PC-9 (cell line): Measurements from ENCODE around the gene CTDSP2. TPM values are rescaled to one million over a fixed set of nuclear protein-coding genes. Genes with fewer than 3 reads are reported as not detected.

ENCODE experiments used
- BruUV-seq: library from RNA; stranded (reverse); fragments of 400-500 nt; replicated peaks from 2 replicates; lab custom pipeline; 2021; lab: Mats Ljungman, UMichigan
- CTCF ChIA-PET: fragments of 300-600 bp; sonication (Branson Sonifier 250); formaldehyde crosslinking; loops from one replicate; lab custom pipeline; 2022; ENCODE audit warnings: antibody characterized with exemption; lab: Charles Lee
- POLR2A ChIA-PET: fragments of 300-600 bp; sonication (Branson Sonifier 250); formaldehyde crosslinking; loops from one replicate; lab custom pipeline; 2022; ENCODE audit warnings: antibody characterized with exemption; ENCODE audit not compliant: unreplicated experiment; lab: Charles Lee
- DNase-seq, 2 experiments: peaks; one replicate each; pipeline versions ENCODE4 v3.0.0 to v3.0.0-alpha.2; 2015 to 2022; ENCODE audit warnings: mixed read lengths in 1 of 2
- H2AFZ ChIP-seq: fragments of 200-600 bp; sonication (generic); 2 replicates; pipeline ENCODE4 v1.8.1; 2017; ENCODE audit warnings: antibody characterized with exemption
- H3F3A ChIP-seq: fragments of 200-600 bp; sonication (generic); 2 replicates; pipeline ENCODE4 v1.8.1; 2017; ENCODE audit warnings: antibody characterized with exemption, mild to moderate bottlenecking, low read depth; ENCODE audit not compliant: insufficient read depth
- H3K27ac ChIP-seq: fragments of 200-600 bp; sonication (generic); 2 replicates; pipeline ENCODE4 v1.6.1; 2016; ENCODE audit warnings: mixed run types
- H3K27me3 ChIP-seq: fragments of 200-600 bp; sonication (generic); 2 replicates; pipeline ENCODE4 v1.6.1; 2016; ENCODE audit warnings: low read depth, mixed run types; ENCODE audit not compliant: insufficient read depth
- H3K36me3 ChIP-seq: fragments of 200-600 bp; sonication (generic); 2 replicates; pipeline ENCODE4 v1.6.1; 2016; ENCODE audit warnings: low read depth, mixed run types
- H3K4me1 ChIP-seq: fragments of 200-600 bp; sonication (generic); replicated peaks from 2 replicates; pipeline ENCODE4 v1.6.1; 2016; ENCODE audit warnings: mixed run types; ENCODE audit not compliant: insufficient read depth
- H3K4me2 ChIP-seq: fragments of 200-600 bp; sonication (generic); 2 replicates; pipeline ENCODE4 v1.6.1; 2017; ENCODE audit warnings: mixed run types
- H3K4me3 ChIP-seq: fragments of 200-600 bp; sonication (generic); 2 replicates; pipeline ENCODE4 v1.6.1; 2016; ENCODE audit warnings: mixed run types
- H3K79me2 ChIP-seq: fragments of 200-600 bp; sonication (generic); 2 replicates; pipeline ENCODE4 v1.6.1; 2017; ENCODE audit warnings: low read depth, mixed run types
- H3K9me2 ChIP-seq: fragments of 200-600 bp; sonication (generic); 2 replicates; pipeline ENCODE4 v1.8.1; 2017; ENCODE audit warnings: mild to moderate bottlenecking; ENCODE audit not compliant: insufficient read depth
- H3K9me3 ChIP-seq: fragments of 200-600 bp; sonication (generic); 2 replicates; pipeline ENCODE4 v1.8.1; 2016; ENCODE audit warnings: low read depth; ENCODE audit not compliant: insufficient read depth
- H4K20me1 ChIP-seq: fragments of 200-600 bp; sonication (generic); 2 replicates; pipeline ENCODE4 v1.8.1; 2017; ENCODE audit not compliant: insufficient read depth
- CTCF ChIP-seq: fragments of 200-600 bp; sonication (generic); conservative IDR thresholded peaks from 2 replicates; pipeline ENCODE4 v1.6.1; 2017; ENCODE audit warnings: mixed run types, antibody characterized with exemption, mild to moderate bottlenecking, moderate library complexity
- EZH2 ChIP-seq: fragments of 200-600 bp; sonication (generic); IDR thresholded peaks from 2 replicates; pipeline ENCODE4 v1.8.0; 2017; ENCODE audit warnings: antibody characterized with exemption, low read depth
- intact Hi-C: fragments of 100-400 bp; cut with micrococcal nuclease; formaldehyde crosslinking; loops from one replicate; pipeline ENCODE4 v1.10.0; 2022; ENCODE audit not compliant: unreplicated experiment
- total RNA-seq: library from RNA; stranded (reverse); gene quantifications from 2 replicates; pipeline ENCODE4 v1.2.3, GENCODE V29; 2021

Gene CTDSP2
- total RNA-seq, 1 experiment from 2014 or later, result 102 TPM

- peaks cover 11% of the 10 kb centered on the region for H3K79me2 ChIP-seq
- intact Hi-C loops, result no loop called here
- no peaks in the 10 kb centered on the region for H3K27me3 ChIP-seq
- ChIA-PET CTCF (no interaction called here), POLR2A (interaction anchor here (0.6 kb wide), 1 partner anchor 19 kb away, joined by 5 read pairs; no protein-coding TSS in a partner anchor)
- H3K4me1 ChIP-seq, result peaks cover 8% of the 10 kb centered on the region; the same call in 1 of the 2 replicates
- no peaks in the 10 kb centered on the region for H3K9me3 ChIP-seq
- H4K20me1 ChIP-seq, result no peaks in the 10 kb centered on the region
- no peaks in the 10 kb centered on the region for H3K9me2 ChIP-seq
- H3K27ac ChIP-seq, result no peak overlapping the region
- peaks cover 10% of the 10 kb centered on the region; the same call in 1 of the 2 replicates for H3F3A ChIP-seq
- H3K4me3 ChIP-seq, result no peak overlapping the region
- H2AFZ ChIP-seq, result no peak overlapping the region
- BruUV-seq, result no TSS peak
- TF ChIP-seq CTCF (no peak), EZH2 (no peak)
- no peak overlapping the region for H3K4me2 ChIP-seq
- DNase-seq, result no peak
- no peaks in the 10 kb centered on the region for H3K36me3 ChIP-seq
These were observed 68.6 kb downstream of the CTDSP2 start for GRCh38 chr12:57777911-57778310.

- ChIA-PET CTCF (no interaction called here), POLR2A (no interaction called here)
- BruUV-seq, result no TSS peak
- Histone ChIP-seq H2AFZ (no peak overlapping the region), H3K4me3 (no peak overlapping the region), H3K4me1 (peaks cover 8% of the 10 kb centered on the region; the same call in 1 of the 2 replicates), H3K9me2 (no peaks in the 10 kb centered on the region), H3K27me3 (no peaks in the 10 kb centered on the region), H4K20me1 (no peaks in the 10 kb centered on the region), H3K4me2 (no peak overlapping the region), H3F3A (peaks cover 10% of the 10 kb centered on the region; the same call in 1 of the 2 replicates), H3K27ac (no peak overlapping the region), H3K79me2 (peaks cover 8% of the 10 kb centered on the region; the same call in 1 of the 2 replicates), H3K9me3 (no peaks in the 10 kb centered on the region), H3K36me3 (no peaks in the 10 kb centered on the region)
- intact Hi-C loops, result no loop called here
- DNase-seq, result no peak
- TF ChIP-seq EZH2 (no peak), CTCF (no peak)
These were observed 69.2 kb downstream of the CTDSP2 start for GRCh38 chr12:57777367-57777766.

GRCh38 chr12:57776247-57776587, 70.3 kb downstream of the CTDSP2 start:
- Histone ChIP-seq H3K4me1 (peaks cover 8% of the 10 kb centered on the region; the same call in 1 of the 2 replicates), H3K9me3 (no peaks in the 10 kb centered on the region), H3K9me2 (no peaks in the 10 kb centered on the region), H3K4me2 (no peak overlapping the region), H3F3A (peaks cover 3% of the 10 kb centered on the region; the same call in 1 of the 2 replicates), H3K27me3 (no peaks in the 10 kb centered on the region), H2AFZ (no peak overlapping the region), H3K36me3 (no peaks in the 10 kb centered on the region), H3K79me2 (peaks cover 11% of the 10 kb centered on the region; the same call in 1 of the 2 replicates), H3K4me3 (no peak overlapping the region), H3K27ac (no peak overlapping the region), H4K20me1 (no peaks in the 10 kb centered on the region)
- TF ChIP-seq EZH2 (no peak), CTCF (no peak)
- ChIA-PET CTCF (no interaction called here), POLR2A (no interaction called here)
- no TSS peak for BruUV-seq
- intact Hi-C loops, result no loop called here
- DNase-seq, result no peak
